ENCODE results near the gene LYPD1. TPM values are rescaled to one million over a fixed set of nuclear protein-coding genes. Genes with fewer than 3 reads are reported as not detected.

LYPD1 gene
- total RNA-seq, 1 donor from 2014 or later, result 53.2 TPM

DNA sequence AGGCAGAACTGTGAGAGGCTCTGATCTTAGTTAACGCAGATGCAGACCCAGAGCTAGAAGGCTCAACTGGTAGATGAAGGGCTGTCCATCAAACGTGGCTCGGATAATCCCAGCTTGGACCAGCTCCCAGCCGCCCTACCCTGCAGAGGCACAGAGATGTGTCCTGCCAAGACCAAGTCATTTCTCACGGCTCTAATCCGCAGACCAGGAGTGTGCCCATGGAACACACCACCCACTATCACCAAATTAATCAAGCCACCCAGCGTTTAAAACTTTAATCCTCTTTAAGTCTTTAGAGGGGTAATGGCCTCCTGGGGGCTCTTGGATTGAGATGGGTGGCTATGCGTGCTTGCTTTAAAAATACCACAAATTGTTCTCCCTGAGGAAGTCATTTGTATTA, 17.5 kb downstream of the LYPD1 start:
- TF ChIP-seq, protein P1, sequence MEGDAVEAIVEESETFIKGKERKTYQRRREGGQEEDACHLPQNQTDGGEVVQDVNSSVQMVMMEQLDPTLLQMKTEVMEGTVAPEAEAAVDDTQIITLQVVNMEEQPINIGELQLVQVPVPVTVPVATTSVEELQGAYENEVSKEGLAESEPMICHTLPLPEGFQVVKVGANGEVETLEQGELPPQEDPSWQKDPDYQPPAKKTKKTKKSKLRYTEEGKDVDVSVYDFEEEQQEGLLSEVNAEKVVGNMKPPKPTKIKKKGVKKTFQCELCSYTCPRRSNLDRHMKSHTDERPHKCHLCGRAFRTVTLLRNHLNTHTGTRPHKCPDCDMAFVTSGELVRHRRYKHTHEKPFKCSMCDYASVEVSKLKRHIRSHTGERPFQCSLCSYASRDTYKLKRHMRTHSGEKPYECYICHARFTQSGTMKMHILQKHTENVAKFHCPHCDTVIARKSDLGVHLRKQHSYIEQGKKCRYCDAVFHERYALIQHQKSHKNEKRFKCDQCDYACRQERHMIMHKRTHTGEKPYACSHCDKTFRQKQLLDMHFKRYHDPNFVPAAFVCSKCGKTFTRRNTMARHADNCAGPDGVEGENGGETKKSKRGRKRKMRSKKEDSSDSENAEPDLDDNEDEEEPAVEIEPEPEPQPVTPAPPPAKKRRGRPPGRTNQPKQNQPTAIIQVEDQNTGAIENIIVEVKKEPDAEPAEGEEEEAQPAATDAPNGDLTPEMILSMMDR (IDR thresholded peaks at IDR 0.05; ENCODE audit: insufficient read depth, low read length, poor library complexity, severe bottlenecking), result no peak
- Histone ChIP-seq H3K36me3 (ENCODE audit: control insufficient read depth, insufficient read depth, low read length) (no peaks in the 10 kb centered on the region), H3K4me3 (ENCODE audit: low read depth, low read length) (no peak overlapping the region), H3K27me3 (ENCODE audit: control insufficient read depth, insufficient read depth, low read length) (no peaks in the 10 kb centered on the region)
- no peak for DNase-seq (ENCODE audit: low read depth)

DNA sequence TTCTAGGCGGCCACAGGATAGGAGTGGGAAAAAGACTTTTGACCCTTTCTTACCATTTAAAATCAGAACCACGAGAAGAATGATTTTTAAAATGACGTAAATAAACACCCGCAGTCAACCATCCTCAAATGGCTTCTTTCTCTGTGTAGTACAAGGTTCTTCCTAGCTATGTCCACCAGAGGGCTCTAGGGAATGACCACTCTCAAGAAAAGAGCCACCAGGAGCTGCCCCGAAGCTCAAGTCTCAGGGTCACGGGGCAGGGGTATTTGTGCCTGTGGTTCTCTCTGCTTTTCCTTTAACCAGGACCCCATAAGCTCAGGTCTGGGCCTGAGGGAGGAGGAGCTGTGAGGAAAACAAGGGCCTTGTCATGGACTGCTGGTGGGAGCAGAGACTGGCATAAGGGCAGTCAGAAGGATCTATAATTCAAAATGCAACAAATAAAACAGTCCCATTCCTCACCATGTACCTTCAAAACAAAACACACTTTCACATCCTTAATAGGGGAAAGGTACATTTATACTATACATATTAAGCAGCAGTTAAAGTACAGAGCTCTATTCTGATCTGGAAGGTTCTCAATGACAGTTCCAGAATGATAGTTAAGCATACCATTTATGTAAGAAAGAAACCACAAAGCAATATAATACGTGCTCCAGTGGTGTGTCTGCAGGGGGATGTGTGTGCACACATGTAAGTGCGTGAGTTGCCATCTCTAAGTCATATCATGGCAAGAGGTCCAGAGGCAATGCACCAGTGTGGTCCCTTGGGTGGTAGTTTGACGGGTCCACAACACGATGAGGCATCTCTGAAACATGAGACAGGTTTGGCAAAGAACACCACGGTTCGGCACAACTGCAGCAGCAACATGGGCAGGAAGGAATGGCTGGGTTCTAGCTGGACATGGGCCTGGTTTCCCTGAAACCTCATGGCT, 18.6 kb downstream of the LYPD1 start:
- H3K27me3 ChIP-seq (ENCODE audit: control insufficient read depth, insufficient read depth, low read length), result no peaks in the 10 kb centered on the region
- H3K4me3 ChIP-seq (ENCODE audit: low read depth, low read length), result no peak overlapping the region
- no peak for DNase-seq (ENCODE audit: low read depth)
- TF ChIP-seq, protein P1 (IDR thresholded peaks at IDR 0.05; ENCODE audit: insufficient read depth, low read length, poor library complexity, severe bottlenecking), result peak; percentile 51
- H3K36me3 ChIP-seq (ENCODE audit: control insufficient read depth, insufficient read depth, low read length), result peaks cover 1% of the 10 kb centered on the region

DNA sequence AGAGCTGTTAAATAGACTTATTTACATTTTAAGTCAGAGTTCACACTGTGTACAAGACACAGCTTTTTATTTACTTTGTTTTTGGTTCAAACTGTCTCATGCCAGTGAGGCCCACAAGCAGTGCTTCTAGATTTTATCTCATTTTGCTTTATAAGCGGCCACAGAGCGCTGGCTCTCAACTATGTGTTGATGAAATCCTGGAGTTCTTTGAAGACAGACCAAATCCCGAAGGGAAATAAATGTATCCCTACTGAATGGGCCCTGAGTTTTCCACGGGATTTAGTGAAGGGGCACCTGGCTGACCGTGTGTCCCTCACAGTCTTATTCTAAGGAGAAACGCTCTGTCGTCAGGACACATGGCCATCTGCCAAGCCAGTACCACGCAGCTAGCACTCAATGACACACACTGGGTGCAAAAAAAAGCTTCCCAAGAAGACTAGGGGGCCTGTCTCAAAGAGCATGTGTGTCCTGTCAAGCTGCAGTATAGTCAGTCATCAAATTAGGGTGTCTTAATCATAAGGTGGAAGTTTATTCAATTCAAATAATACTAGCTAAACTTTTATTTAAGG, 23.4 kb downstream of the LYPD1 start:
- TF ChIP-seq, protein P1 (IDR thresholded peaks at IDR 0.05; ENCODE audit: insufficient read depth, low read length, poor library complexity, severe bottlenecking), result no peak
- no peak for DNase-seq (ENCODE audit: low read depth)
- Histone ChIP-seq H3K36me3 (ENCODE audit: control insufficient read depth, insufficient read depth, low read length) (peaks cover 9% of the 10 kb centered on the region), H3K27me3 (ENCODE audit: control insufficient read depth, insufficient read depth, low read length) (no peaks in the 10 kb centered on the region), H3K4me3 (ENCODE audit: low read depth, low read length) (no peak overlapping the region)

DNA sequence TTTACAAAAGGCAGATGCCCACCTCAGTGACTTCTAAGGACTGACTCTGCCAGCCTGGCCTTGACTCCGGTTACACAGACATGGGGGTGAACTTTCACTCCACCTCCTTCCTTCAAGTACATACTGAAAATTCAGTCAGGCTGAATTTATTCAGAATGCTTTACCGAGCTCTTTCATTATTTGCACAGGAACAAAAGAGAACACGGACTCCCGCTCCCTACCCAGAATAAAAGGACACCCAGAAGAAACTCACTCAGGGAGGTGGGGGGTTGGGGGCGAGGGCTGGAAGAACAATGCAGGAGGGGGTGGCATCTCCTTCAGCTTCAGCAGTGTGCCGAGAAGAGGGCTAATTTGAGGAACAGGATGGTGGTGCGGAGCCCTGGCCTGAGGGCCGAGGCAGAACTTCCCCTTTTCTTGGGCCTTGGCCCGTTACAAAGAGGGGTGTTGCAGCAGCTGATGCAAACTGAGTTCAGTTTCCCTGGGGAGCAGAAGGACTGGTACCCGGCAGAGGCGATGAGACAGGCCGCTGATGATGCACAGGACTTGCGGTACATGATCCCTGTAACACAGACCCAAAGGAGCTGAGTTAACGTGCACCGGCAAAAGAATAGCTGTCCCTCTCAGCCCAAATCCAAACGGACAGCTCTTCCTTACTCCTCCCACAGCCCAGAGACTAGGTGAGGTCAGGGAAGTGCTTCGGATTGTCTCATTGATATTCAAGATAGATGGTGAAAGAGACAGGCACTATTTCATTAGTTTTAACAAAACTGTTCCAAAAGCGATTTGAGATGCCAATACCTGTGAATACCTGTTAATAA, 24.1 kb downstream of the LYPD1 start:
- Histone ChIP-seq H3K4me3 (ENCODE audit: low read depth, low read length) (no peak overlapping the region), H3K27me3 (ENCODE audit: control insufficient read depth, insufficient read depth, low read length) (no peaks in the 10 kb centered on the region), H3K36me3 (ENCODE audit: control insufficient read depth, insufficient read depth, low read length) (peaks cover 9% of the 10 kb centered on the region)
- TF ChIP-seq, protein P1 (IDR thresholded peaks at IDR 0.05; ENCODE audit: insufficient read depth, low read length, poor library complexity, severe bottlenecking), result no peak
- DNase-seq (ENCODE audit: low read depth), result no peak

DNA sequence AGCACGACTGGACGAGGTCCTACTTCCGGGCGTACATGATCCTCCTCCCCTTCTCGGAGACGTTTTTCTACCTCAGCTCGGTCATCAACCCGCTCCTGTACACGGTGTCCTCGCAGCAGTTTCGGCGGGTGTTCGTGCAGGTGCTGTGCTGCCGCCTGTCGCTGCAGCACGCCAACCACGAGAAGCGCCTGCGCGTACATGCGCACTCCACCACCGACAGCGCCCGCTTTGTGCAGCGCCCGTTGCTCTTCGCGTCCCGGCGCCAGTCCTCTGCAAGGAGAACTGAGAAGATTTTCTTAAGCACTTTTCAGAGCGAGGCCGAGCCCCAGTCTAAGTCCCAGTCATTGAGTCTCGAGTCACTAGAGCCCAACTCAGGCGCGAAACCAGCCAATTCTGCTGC, 24.8 kb downstream of the LYPD1 start:
- Histone ChIP-seq H3K27me3 (ENCODE audit: control insufficient read depth, insufficient read depth, low read length) (no peaks in the 10 kb centered on the region), H3K36me3 (ENCODE audit: control insufficient read depth, insufficient read depth, low read length) (peaks cover 9% of the 10 kb centered on the region), H3K4me3 (ENCODE audit: low read depth, low read length) (no peak overlapping the region)
- TF ChIP-seq, protein P1 (IDR thresholded peaks at IDR 0.05; ENCODE audit: insufficient read depth, low read length, poor library complexity, severe bottlenecking), result no peak
- no peak for DNase-seq (ENCODE audit: low read depth)

Measured in kidney epithelial cell (primary cell).